ENCODE data around the gene TP53I11. TPM values are rescaled to one million over a fixed set of nuclear protein-coding genes. Genes with fewer than 3 reads are reported as not detected.

Gene TP53I11
- total and polyA plus RNA-seq, 9 of the 15 experiments (the other 6 are each of a cell fraction or from before 2014, with no cell fraction given) = 0.14 to 2.5 (median 1.2) TPM; not detected in 2

DNA sequence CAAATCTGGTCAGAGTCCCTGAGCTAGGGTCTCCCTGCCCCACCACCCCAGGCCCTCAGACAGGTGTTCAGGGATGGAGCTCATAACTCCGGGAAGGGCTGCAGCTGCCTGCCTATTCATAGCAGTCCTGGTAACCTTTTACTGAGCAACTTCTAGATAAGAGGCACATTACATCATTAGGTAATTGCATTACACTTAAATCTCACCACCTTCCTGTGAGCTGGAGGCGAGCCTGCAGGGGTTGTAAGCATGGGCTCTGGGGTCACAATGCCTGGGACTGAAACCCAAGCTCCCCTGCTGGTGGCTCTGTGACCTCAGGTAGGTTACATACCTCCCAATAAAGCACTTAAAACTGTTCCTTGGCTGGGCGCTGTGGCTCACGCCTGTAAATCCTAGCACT is 22.5 kb downstream of the TP53I11 start (continued):
- TF ChIP-seq, protein P1, sequence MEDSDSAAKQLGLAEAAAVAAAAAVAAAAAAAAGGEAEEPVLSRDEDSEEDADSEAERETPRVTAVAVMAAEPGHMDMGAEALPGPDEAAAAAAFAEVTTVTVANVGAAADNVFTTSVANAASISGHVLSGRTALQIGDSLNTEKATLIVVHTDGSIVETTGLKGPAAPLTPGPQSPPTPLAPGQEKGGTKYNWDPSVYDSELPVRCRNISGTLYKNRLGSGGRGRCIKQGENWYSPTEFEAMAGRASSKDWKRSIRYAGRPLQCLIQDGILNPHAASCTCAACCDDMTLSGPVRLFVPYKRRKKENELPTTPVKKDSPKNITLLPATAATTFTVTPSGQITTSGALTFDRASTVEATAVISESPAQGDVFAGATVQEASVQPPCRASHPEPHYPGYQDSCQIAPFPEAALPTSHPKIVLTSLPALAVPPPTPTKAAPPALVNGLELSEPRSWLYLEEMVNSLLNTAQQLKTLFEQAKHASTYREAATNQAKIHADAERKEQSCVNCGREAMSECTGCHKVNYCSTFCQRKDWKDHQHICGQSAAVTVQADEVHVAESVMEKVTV (CRISPR knock-in tag; IDR thresholded peaks at IDR 0.05) = no peak
- no peak for TF ChIP-seq DLX4 (CRISPR knock-in tag; IDR thresholded peaks at IDR 0.05)
- TF ChIP-seq ZBTB17 (CRISPR knock-in tag; IDR thresholded peaks at IDR 0.05) = no peak
- TF ChIP-seq ZNF41 (CRISPR knock-in tag; conservative IDR thresholded peaks at IDR 0.05) = no peak
- no peak for TF ChIP-seq FOXA1 (IDR thresholded peaks at IDR 0.05; ENCODE audit: borderline replicate concordance)
- TF ChIP-seq, protein P2, sequence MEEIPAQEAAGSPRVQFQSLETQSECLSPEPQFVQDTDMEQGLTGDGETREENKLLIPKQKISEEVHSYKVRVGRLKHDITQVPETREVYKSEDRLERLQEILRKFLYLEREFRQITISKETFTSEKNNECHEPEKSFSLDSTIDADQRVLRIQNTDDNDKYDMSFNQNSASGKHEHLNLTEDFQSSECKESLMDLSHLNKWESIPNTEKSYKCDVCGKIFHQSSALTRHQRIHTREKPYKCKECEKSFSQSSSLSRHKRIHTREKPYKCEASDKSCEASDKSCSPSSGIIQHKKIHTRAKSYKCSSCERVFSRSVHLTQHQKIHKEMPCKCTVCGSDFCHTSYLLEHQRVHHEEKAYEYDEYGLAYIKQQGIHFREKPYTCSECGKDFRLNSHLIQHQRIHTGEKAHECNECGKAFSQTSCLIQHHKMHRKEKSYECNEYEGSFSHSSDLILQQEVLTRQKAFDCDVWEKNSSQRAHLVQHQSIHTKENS (CRISPR knock-in tag; IDR thresholded peaks at IDR 0.05) = no peak

GRCh38 chr11:44927174-44927661 is 23.5 kb downstream of the TP53I11 start:
- no peaks in the 10 kb centered on the region for H3K9me1 ChIP-seq (ENCODE audit: control insufficient read depth, insufficient read depth, low read length)
- ChIA-PET POLR2A (interaction anchor here (0.9 to 1.0 kb wide), 2 partner anchors 8 to 19 kb away, joined by 3 to 4 read pairs; no protein-coding TSS in a partner anchor), CTCF (ENCODE audit: low intra/inter-chr PET ratio) (interaction anchor here (1.3 to 2.2 kb wide), 4 partner anchors 9 to 306 kb away, joined by 4 to 12 read pairs (median 8); no protein-coding TSS in a partner anchor)
- 4% methylated on average over 16 of the region's 16 CpGs for WGBS (ENCODE audit: insufficient coverage, low coverage, missing lambda C conversion rate)
- no peak overlapping the region for H3K4me2 ChIP-seq (ENCODE audit: insufficient read depth, low read length)
- intact Hi-C loops (cut with micrococcal nuclease) = loop anchor here (1.0 kb wide), 1 partner anchor 178 kb away; no protein-coding TSS in a partner anchor
- no peaks in the 10 kb centered on the region for H3K36me3 ChIP-seq (ENCODE audit: control insufficient read depth, insufficient read depth, low read length)
- FAIRE-seq = peak; percentile 75
- peak; percentile 70 to 82 (median 78) for DNase-seq (ENCODE audit: extremely low read depth in 1 of 4, low spot score in 3 of 4)
- BruUV-seq (replicated peaks) = no TSS peak
- H4K20me1 ChIP-seq (replicated peaks; ENCODE audit: control insufficient read depth, insufficient read depth, low read length) = peaks cover 12% of the 10 kb centered on the region; the same call in 1 of the 2 replicates
- no peak overlapping the region for H3K9ac ChIP-seq (ENCODE audit: insufficient read depth in 1 of 2, low read depth in 2 of 2, low read length in 2 of 2)
- no peak overlapping the region for H3K4me3 ChIP-seq
- in situ Hi-C loops (cut with MboI) = loop anchor here (5.0 kb wide), 2 partner anchors 180 to 400 kb away; no protein-coding TSS in a partner anchor
- peaks cover 0 to 2% of the 10 kb centered on the region in 2 experiments; a peak in 1 of 5 replicates for H3K4me1 ChIP-seq (replicated peaks in 1 of 2; ENCODE audit: control insufficient read depth in 2 of 2, insufficient read depth in 2 of 2, low read length in 2 of 2)
- H3K27ac ChIP-seq (ENCODE audit: extremely low read depth, low read depth, low read length) = no peak overlapping the region
- no peaks in the 10 kb centered on the region for H3K79me2 ChIP-seq (ENCODE audit: control insufficient read depth, insufficient read depth, low read length)
- no peak overlapping the region for H2AFZ ChIP-seq (ENCODE audit: low read depth, low read length)
- no peaks in the 10 kb centered on the region for H3K9me3 ChIP-seq (replicated peaks; ENCODE audit: control insufficient read depth, insufficient read depth, low read depth, low read length)
- ATAC-seq = peak; percentile 94
- H3K27me3 ChIP-seq (ENCODE audit: control insufficient read depth in 2 of 2, insufficient read depth in 2 of 2, low read length in 2 of 2) = peaks cover 0 to 35% of the 10 kb centered on the region in 2 experiments; a peak in 2 of 5 replicates
- TF ChIP-seq, protein P3, sequence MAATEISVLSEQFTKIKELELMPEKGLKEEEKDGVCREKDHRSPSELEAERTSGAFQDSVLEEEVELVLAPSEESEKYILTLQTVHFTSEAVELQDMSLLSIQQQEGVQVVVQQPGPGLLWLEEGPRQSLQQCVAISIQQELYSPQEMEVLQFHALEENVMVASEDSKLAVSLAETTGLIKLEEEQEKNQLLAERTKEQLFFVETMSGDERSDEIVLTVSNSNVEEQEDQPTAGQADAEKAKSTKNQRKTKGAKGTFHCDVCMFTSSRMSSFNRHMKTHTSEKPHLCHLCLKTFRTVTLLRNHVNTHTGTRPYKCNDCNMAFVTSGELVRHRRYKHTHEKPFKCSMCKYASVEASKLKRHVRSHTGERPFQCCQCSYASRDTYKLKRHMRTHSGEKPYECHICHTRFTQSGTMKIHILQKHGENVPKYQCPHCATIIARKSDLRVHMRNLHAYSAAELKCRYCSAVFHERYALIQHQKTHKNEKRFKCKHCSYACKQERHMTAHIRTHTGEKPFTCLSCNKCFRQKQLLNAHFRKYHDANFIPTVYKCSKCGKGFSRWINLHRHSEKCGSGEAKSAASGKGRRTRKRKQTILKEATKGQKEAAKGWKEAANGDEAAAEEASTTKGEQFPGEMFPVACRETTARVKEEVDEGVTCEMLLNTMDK (IDR thresholded peaks at IDR 0.05; ENCODE audit: borderline replicate concordance, insufficient read depth, low read depth, low read length, poor library complexity, severe bottlenecking) = peak; percentile 49
- TF ChIP-seq ZMIZ1 (IDR thresholded peaks at IDR 0.05; ENCODE audit: low read depth in 2 of 2, low read length in 2 of 2) (no peak), ZNF263 (CRISPR knock-in tag; IDR thresholded peaks at IDR 0.05; ENCODE audit: borderline replicate concordance) (0 out of 2 replicates have a peak, but pooled peaks have one; percentile 22)

Data from K562 (cell line).